Right lobe of liver (tissue), 4 donors: ENCODE measurements around the gene INVS.

Experiments used
- CTCF ChIP-seq, 4 donors: fragments of 200-600 bp in 3 of 4; fragments of 450-650 bp in 1 of 4; IDR thresholded peaks; one replicate each; pipeline versions ENCODE4 v1.5.1 to v1.8.0; 2016 to 2022; ENCODE audit warnings: antibody characterized with exemption in 4 of 4, mild to moderate bottlenecking in 2 of 4
- POLR2A ChIP-seq: fragments of 450-650 bp; IDR thresholded peaks from one replicate; pipeline ENCODE4 v1.6.1; 2017; ENCODE audit warnings: antibody characterized with exemption, mild to moderate bottlenecking
- donor health status: DM: no; HTN: no; CAD: no.
- donor health status: DM: no; HTN: no; CAD: no.
- donor health status: DM: no; HTN: yes; CAD: no.

GRCh38 chr9:100221538-100221937 is 122.5 kb downstream of the INVS start:
- TF ChIP-seq CTCF (IDR thresholded peaks at IDR 0.05) (no peak), POLR2A (no peak)
